Fibroblast of peridontal ligament (primary cell): Measurements from ENCODE around the gene ATP7B.
"Not testable (repeated sequence)": the region's sequence is repeated elsewhere in the genome, so short reads cannot be mapped to it uniquely, and the experiment has no call there.

Experiments
- DNase-seq: peaks from one replicate; pipeline ENCODE4 v3.0.0-alpha.2; 2010; ENCODE audit errors: extremely low read depth

Gene ATP7B

DNA sequence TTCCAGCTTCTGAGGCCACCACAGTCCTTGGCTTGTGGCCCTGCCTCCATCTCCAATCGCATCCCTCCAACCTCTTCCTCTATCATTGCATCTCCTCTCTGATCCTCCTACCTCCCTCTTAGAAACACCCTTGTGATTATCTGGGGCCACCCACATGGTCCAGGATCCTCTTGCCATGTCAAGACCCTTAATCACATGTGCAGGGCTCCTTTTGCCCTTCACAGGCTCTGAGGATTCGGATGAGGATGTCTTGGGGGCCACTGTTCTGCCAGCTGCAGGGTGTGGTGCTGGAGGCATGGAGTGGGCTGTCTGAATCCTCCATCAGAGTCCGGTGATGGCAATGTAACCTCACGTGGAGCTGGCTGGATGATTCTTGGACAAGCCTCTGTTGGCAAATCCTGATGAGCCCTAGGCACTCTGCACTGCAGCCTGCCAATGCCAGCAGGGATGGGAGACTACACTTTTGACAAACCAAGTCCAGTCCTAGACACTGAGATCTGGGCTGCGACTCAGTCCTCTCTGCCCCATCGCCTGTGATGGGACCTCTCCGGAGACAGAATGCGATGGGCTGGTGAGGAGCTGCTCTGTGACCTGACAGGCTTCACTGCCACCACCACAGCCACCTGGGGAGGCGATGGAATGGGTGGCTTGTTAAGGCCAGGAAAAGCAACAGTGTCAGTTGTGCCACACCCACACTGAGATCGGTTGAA, 88.3 kb downstream of the ATP7B start:
- DNase-seq: no peak

DNA sequence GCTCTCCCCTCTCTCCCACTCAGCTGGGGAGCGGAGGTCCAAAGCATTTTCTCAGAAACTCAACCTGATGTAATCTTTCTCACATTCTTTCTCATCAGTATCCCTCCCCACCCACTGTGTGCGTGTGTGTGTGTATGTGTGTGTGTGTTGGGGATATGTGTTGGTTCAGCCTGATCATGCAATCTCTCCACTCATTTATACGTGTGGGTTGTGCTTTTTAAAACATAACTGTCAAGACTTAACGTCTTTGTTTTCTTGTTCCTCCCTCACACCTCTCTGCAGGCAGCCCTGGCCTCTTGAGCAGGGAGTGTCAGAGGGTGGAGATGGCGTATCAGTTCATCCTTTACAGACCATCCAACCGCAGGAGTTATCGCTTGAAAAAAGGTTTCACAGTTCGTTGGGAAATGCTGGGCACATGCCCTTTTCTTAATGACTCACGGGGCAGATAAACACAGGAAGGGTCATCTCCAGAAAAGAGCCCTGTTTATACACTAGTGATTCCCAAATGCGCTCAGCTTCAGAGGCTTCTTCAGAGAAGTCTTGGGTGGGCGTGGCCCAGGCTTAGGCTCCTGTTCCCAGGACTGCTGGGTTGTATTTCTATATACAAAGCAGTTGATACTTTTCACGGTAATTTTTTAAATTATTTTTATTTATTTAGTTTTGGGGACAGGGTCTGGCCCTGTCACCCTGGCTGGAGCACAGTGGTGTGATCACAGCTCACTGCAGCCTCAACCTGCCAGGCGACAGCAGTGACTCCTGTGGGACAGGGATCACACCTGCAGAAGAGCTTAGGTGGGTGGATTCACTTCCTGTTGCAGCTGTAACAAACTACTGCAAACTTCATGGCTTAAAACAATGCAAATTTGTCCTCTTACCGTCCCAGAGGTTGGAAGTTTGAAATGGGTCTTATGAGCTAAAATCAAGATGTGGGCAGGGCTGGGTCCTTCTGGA, 89.2 kb downstream of the ATP7B start:
- no peak for DNase-seq

DNA sequence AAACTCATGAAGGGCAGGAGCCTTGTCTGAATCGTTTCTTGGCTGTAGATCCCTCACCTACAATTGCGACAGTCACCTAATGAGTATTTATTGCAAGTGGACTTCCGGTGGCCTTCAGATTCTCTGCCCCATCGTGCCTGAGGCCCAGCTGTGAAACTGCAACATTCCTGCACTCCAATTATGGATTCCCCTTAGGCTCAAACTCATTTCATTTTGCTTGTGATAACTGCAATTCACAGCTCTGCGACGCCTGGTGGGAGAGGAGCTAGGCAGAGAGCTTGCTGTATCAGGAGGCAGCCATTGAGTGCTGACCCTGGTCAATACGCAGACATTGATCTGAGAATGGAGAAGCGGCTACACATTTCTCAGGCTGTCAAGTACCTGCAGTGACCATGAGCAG, 90.5 kb downstream of the ATP7B start:
- DNase-seq: no peak

DNA sequence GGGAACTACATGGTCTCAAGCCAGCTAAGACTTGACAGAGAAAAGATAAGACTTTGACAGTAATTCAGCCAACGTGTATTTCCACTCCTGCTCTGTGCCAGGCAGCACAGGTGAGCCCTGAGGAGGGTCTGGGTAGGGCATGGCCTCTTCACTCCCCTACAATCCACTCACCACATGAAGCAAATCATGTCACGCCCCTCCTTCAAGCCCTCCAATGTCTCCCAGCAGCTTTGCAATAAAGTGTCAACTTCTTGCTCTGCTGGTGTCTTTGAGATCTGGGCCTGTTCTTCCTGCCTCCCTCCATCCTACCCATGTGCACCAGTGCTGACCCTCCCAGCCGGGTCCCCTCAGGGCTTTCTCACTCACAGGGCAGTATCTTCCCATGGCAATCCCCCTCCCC, 91.0 kb downstream of the ATP7B start:
- DNase-seq: no peak

DNA sequence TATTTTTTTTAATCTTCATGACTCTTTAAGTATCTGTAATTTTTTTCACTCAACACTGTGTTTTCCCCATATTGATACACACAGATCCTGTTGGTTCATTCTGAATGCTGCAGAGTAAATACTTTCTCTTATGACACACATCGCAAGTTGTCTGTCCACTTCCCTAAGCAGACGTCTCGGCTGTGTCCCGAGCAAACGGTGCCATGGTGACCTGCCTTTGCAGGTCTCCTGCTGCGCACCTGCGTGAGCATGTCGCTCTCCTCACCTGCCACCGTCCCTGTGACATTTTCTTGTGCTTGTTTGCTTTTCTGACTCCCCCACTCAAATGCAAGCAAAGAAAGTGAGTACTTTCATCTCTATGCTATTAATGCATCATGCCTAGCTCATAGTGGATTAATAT, 91.7 kb downstream of the ATP7B start:
- no peak for DNase-seq

DNA sequence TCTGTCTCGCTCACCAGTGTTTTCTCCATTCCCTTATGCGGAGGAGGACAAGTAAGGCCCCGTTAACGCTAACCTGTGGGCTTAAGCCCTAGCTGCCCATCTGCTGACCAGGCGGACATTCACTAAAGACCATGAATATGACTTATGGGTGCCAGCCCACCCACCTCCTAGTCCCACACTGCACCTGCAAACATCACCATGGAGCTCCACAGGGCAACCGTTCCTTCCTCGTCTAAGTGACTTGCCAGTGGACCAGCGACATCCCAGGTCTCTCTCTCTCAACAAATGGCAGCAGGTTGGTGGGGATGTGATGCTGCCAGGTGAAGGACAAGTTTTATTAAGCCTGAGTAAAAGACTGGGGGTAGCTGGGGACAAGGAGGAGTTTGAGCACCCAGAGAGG, 94.3 kb downstream of the ATP7B start:
- DNase-seq: no peak

DNA sequence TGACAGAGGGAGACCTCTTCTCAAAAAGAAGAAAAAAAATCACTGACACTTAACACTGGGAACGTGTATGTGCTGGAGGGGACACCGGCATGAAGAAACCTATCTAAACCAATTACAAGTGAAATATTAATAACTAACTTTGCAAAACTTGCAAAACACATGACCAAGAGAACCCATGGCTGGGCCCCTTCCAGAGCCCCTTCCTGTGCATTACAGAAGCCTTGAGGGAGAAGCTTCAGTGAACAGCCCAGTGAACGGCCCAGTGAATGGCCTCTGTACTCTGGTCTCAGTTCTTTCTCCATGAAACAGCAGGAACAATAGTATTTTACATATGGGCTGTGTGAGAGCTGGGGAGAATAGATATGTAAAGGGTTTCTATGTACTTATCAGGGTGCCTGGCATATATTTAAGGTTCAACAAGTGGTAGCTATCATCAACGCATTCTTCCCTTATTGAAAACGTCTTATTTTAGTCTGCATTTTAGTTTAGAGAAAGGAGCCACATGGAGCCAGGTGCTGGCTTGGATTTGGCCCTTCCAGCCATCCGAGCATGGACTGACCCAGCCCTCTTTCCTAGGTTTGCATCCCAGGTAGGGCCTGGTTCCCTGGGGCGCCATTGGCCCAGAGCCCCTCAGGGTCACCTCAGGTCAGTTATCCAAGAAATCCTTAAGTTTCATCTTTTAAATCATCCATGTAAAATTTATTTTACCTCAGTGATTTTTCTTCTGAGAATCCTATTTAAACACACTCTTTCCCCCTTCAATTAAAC, 95.0 kb downstream of the ATP7B start:
- no peak for DNase-seq

DNA sequence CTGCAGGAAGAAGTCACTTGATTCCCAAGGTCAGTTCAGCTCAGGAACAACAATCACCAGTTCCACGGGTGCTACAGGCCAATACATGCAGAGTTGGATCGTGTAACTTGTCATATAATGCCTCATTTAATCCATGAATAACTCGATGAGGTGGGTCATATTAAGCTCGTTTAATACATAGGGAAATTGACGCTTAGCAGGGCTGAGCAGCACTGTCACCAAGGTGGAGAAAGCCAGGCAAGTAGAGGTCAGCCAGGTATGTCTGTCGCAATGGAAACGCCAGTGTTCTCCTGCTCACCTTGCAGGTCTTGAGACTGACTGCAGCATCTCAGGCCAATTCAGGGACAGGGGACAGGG, 97.1 kb downstream of the ATP7B start:
- DNase-seq: no peak

DNA sequence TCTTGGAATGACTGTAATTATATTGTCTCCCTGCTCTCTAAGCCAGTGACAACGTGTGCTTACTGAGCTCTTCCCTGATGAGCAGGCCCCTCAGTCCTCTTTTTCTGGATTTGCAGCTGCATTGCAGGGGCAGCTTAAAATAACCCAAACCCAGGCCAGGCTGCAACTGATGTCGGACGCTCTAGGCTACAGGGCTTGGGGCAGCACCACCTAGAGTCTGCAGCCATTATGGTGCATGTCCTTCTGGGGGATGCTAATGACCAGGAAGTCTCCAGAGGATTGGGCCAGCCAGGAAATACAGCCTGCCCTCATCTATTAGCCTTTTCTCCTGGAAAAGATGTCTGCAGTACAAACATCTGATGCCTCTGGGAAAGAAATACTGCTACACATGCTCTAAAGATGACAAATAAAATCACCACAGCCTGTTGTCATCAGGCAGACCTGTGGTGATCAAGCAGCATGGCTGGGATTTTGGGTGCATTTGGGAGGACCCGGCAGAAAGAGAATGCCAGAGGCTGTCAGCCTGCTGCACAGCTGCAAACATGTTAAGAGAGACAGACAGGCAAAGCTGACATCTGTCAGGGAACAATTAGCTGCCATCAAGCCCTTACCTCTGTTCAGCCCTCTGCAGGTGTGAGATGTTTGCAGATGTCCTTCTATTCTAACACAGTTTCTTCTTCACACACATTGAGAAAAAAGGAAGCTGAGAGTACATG, 97.7 kb downstream of the ATP7B start:
- DNase-seq: no peak

DNA sequence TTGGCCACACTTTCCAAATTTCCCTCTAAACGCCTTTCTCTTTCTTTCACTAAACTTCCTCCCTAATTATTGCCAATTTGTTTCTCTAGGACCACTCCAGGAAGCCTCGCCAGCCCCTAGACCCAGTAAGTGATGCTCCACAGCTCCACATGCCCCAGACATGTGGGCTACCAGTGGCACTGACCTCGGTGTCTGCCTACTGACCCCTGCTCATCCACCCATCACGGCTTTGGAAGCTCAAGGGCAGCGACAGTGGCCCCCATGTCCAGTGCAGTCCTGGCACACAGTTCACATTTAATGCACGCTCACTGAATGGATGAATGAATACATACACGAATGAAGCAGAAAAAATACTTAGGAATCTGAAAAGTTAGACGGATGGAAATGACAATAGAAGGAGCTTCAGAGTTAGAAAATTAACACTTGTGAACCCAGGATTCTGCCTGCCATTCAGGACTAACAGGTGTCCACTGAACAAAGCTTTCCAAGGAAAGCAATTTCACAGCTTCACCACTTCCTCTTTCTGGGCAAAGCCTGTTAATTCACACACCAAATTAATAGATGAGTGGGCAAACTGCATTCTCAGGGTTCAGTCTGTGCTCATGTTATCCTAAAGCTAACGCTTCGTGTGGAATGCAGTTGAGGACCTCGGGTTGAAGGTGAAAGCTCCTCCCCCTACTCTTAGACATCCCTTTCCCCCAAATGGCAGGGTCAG, 98.6 kb downstream of the ATP7B start:
- DNase-seq: no peak

DNA sequence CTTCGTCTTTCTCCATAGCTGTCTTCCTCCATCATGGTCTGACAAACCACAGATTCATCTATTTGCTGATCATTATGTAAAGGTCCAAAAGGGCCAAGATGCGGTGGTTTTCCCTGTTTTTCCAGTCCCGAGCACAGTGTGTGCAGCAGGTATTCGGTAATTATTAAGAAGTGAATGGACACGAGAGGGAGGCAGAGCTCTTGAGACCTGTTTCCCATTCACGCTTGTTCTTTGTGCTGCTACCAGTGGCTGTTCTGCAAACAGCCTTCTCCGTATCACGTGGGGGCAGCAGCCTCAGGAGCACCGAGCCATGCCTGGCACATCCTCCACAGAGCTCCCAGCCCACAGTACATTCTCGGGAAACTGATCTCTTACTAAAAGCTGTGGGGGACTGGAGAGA, 99.2 kb downstream of the ATP7B start:
- DNase-seq: no peak

DNA sequence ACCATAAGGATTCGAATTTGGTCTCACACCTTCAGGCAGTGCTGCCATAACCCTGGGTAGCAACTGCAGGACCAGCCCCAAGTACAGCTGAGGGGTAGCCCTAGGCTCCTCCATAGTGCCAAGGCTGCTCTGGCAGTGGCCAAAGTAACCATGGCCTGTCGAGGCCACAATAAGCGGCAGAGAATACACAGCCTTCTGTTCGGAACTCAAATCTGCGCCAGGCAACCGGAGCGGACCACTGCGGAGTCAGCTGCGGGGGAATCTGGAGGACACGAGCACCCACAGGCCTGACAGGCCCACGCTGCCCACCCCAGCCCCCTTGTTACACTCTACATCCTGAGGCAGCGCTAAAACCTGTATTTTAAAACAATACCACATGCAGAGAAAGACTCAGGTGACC, 100.7 kb downstream of the ATP7B start:
- no peak for DNase-seq

DNA sequence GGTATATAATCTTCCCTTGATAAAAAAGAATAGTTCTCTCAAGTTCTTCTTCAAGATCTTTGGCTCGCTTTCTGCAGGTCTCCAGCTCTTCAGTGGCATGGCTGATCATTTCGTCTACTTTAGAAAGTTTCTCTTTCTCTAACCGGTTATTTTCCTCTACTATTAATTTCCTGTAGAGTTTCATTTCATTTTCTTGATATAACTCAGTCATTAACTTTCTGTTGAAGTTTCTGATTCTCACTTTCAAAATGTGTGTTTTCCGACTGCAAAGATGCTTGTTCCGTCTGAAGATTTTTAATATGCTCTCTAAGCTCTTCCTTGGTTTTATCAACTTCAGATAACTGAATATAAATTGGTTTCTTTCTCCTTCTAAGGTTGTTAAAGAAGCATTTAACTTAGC, 102.0 kb downstream of the ATP7B start:
- DNase-seq: not testable (repeated sequence)

DNA sequence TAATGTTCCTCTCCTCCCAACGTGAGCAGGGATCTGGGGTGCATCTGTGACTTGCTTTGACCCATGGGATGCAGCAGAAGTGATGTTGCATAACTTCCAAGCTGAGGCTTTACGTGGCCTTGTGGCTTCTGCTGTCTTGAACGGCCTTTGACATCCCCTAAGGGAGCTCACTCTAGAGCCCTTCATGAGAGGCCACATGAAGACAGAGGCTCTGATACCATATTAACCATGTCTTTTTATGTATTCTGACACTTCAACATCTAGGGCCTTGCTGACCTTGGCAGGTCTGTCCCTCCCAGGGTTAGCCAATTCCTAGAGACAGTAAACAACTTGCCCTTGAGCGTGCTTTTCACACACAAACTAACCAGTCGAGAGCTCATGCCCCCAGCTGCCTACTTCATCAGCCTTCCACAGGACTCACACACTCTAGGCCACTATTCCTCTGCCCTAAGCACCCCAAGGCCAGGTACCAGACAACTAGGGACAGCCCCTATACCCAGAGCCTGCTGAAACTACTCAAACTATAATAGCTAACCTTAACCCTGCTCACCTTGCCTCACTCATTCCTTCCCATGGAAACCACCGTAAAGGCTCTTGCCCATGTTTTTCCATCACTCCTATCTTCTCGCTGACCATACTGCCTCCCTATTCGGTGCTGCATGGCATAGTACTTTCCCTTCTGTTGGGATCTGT, 104.1 kb downstream of the ATP7B start:
- no peak for DNase-seq

DNA sequence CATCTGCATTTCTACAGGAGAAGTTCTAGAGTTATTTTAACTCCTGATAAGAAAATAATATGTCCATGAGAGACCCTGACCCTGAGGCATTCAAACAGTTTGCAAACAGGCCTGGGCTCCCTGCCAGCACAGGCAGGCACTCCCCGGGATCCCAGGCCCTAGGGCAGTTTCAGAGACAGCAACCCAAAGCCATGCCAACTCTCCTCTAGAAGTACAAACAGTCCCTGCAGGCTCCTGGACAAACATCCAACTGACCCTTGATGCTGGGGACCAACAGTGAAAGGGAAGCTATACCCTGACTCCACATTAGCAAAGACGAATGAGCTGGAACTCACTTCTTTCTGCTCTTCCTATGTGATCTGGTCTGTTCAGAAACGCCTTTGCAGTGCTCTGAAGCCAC, 104.7 kb downstream of the ATP7B start:
- DNase-seq: no peak

DNA sequence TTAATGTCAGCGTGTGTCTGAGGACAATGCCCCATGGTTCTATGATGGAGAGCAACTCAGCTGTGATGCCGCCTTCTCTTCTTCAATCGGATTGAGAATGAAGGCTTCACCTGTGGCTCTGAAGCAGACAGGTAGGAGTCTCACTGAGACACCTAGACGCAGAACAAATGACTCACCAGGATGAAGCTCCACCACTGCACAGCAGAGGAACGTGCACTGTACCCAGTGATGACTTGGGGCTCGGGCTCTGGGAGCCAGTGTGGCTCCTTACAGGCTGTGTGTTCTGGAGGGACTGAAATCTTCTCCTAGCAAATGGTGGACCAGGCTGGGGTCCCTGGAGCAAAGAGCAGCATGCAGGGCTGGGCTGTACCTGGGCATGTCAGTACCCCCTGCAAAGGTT, 105.5 kb downstream of the ATP7B start:
- no peak for DNase-seq

DNA sequence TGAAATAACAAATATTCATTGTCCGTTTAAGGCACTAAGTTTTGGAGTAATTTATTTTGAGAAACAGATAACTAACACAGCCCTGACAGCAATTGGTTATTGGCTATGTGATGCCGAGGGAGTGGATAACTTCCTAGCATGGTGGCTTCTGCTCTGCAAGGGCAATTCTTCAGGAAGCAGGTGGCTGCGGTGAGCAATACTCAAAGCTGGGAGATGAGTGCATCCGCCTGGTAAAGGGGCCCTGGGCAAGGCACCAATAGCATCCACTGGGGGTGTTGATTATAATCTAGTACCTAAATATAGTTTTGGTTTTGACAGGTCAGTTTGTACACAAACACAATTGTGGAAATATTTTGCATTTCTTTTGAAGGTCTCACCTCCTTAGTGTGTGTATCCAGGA, 108.5 kb downstream of the ATP7B start:
- no peak for DNase-seq

DNA sequence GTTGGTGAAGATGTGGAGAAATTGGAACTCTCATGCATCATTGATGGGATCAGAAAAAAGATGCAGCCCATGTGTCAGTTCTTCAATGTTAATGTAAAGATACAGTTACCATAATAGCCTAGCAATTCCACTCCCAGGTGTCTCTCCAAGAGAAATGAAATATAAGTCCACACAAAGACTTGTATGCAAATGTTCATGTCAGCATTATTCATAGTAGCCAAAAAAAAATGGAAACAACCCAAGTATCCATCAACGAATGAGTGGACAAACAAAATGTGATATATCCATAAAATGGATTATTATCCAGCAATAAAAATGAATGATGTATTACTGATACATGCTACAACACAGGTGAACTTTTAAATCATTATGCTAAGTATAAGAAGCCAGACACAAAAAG, 110.8 kb downstream of the ATP7B start:
- no peak for DNase-seq

DNA sequence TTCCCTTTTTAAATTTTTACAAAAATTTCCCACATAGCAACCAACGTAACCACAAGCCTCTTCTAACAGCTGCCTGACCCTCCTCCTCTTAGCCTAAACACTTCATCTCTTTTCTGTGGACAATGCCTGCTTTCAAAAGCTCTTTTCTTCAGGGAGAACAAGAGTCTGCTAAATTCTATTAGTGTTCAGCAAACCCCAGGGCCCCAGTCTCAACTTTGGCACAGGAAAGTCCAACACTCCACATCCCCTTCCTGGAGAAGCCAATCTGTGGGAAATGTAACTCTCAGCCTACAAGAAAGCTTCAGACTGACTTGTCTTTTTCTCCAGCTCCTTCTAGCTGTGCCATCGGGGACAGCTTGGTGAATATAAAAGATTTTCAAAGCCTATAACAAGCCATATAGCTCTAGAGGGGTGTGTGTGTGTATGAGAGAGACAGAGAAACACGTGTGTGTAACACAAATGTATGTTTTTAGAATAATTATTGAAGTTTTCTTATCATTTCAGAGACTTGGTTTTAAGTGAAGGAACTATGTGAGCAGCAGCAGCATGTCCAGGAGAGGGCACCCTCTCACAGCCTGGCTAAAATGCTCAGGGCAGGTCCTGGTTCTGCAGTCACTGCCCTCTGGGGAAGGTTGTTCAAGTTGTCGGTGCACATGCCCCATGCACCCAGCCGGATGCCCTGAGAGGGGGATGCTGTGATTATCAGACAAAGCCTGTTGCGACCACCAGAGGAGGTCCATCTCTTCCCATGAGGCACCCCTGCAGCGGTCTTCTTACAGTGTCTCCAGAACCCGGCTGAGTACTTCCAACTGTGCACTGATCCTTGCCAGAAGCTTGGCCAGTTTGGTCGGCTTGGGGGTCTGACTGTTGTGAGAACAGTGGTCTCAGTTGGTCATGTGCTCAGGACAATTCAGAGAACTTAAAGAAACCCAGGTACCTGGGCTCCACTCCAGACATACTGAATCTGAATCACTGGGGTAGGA, 115.1 kb downstream of the ATP7B start:
- peak; percentile 55 for DNase-seq
